ENCODE data around the gene FAM184A. TPM values are rescaled to one million over a fixed set of nuclear protein-coding genes. Genes with fewer than 3 reads are reported as not detected.

The FAM184A gene
- total and polyA plus RNA-seq, 10 of the 15 experiments (the other 5 are each of a cell fraction or from before 2014, with no cell fraction given) = 0.15 to 0.23 TPM; not detected in 8

- ChIA-PET SMC1A (ENCODE audit: uncharacterized antibody, unreplicated experiment) (no interaction called here), RAD21 (ENCODE audit: unreplicated experiment) (no interaction called here), CTCF (no interaction called here), POLR2A (no interaction called here)
- no peaks in the 10 kb centered on the region for H3K9me3 ChIP-seq (replicated peaks; ENCODE audit: control insufficient read depth, insufficient read depth, low read length)
- no peaks in the 10 kb centered on the region for H3K27me3 ChIP-seq (replicated peaks in 1 of 2; ENCODE audit: control insufficient read depth in 2 of 2, insufficient read depth in 2 of 2, low read length in 1 of 2)
- TF ChIP-seq, protein P1, sequence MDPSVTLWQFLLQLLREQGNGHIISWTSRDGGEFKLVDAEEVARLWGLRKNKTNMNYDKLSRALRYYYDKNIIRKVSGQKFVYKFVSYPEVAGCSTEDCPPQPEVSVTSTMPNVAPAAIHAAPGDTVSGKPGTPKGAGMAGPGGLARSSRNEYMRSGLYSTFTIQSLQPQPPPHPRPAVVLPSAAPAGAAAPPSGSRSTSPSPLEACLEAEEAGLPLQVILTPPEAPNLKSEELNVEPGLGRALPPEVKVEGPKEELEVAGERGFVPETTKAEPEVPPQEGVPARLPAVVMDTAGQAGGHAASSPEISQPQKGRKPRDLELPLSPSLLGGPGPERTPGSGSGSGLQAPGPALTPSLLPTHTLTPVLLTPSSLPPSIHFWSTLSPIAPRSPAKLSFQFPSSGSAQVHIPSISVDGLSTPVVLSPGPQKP (IDR thresholded peaks at IDR 0.05; ENCODE audit: low read depth, low read length) = no peak
- no peak for TF ChIP-seq POLR2AphosphoS2 (IDR thresholded peaks at IDR 0.05; ENCODE audit: low read depth, low read length)
- no peak for TF ChIP-seq GABPA (IDR thresholded peaks at IDR 0.05; ENCODE audit: low read depth)
- TF ChIP-seq, protein P2, sequence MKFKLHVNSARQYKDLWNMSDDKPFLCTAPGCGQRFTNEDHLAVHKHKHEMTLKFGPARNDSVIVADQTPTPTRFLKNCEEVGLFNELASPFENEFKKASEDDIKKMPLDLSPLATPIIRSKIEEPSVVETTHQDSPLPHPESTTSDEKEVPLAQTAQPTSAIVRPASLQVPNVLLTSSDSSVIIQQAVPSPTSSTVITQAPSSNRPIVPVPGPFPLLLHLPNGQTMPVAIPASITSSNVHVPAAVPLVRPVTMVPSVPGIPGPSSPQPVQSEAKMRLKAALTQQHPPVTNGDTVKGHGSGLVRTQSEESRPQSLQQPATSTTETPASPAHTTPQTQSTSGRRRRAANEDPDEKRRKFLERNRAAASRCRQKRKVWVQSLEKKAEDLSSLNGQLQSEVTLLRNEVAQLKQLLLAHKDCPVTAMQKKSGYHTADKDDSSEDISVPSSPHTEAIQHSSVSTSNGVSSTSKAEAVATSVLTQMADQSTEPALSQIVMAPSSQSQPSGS (IDR thresholded peaks at IDR 0.05; ENCODE audit: low read length) = no peak
- TF ChIP-seq, protein P3, sequence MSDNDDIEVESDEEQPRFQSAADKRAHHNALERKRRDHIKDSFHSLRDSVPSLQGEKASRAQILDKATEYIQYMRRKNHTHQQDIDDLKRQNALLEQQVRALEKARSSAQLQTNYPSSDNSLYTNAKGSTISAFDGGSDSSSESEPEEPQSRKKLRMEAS (IDR thresholded peaks at IDR 0.05; ENCODE audit: low read depth, low read length) = no peak
- TF ChIP-seq, protein P4, sequence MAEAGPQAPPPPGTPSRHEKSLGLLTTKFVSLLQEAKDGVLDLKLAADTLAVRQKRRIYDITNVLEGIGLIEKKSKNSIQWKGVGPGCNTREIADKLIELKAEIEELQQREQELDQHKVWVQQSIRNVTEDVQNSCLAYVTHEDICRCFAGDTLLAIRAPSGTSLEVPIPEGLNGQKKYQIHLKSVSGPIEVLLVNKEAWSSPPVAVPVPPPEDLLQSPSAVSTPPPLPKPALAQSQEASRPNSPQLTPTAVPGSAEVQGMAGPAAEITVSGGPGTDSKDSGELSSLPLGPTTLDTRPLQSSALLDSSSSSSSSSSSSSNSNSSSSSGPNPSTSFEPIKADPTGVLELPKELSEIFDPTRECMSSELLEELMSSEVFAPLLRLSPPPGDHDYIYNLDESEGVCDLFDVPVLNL (IDR thresholded peaks at IDR 0.05; ENCODE audit: low read depth, low read length) = no peak
- TF ChIP-seq JUND (IDR thresholded peaks at IDR 0.05; ENCODE audit: low read depth, low read length) = no peak
- no peak for TF ChIP-seq NR2F1 (conservative IDR thresholded peaks at IDR 0.05)
- TF ChIP-seq CHD2 (IDR thresholded peaks at IDR 0.05; ENCODE audit: borderline replicate concordance, low read depth, low read length) = no peak
- no peak for TF ChIP-seq SIX5 (IDR thresholded peaks at IDR 0.05; ENCODE audit: low read depth, low read length, severe bottlenecking)
- no peak for TF ChIP-seq PRDM15 (CRISPR knock-in tag; IDR thresholded peaks at IDR 0.05)
- no peak for TF ChIP-seq RELA (IDR thresholded peaks at IDR 0.05; ENCODE audit: borderline replicate concordance, partially characterized antibody)
- H3K9ac ChIP-seq (ENCODE audit: control insufficient read depth, insufficient read depth, low read length) = no peak overlapping the region
- WGBS (ENCODE audit: insufficient coverage, insufficient replicate concordance, low lambda C conversion rate, missing lambda C conversion rate) = 79% methylated on average over 1 of the region's 1 CpG
- intact Hi-C loops (cut with micrococcal nuclease; ENCODE audit: unreplicated experiment) (no loop called here), in situ Hi-C loops (cut with MboI) (no loop called here)
- no peak for FAIRE-seq
- H3K4me2 ChIP-seq (ENCODE audit: control insufficient read depth, insufficient read depth) = no peak overlapping the region
- no peak for DNase-seq (ENCODE audit: low read depth, low spot score)
- H3K79me2 ChIP-seq (ENCODE audit: control insufficient read depth, insufficient read depth, low read length) = no peaks in the 10 kb centered on the region
- no peak overlapping the region for H2AFZ ChIP-seq (ENCODE audit: control insufficient read depth, low read depth, low read length)
- H3K36me3 ChIP-seq (ENCODE audit: control insufficient read depth in 2 of 2, insufficient read depth in 2 of 2, low read length in 1 of 2) = no peaks in the 10 kb centered on the region
- no peak overlapping the region for H3K4me3 ChIP-seq
- H3K27ac ChIP-seq (ENCODE audit: control insufficient read depth, insufficient read depth) = no peak overlapping the region
- no TSS peak for BruUV-seq (replicated peaks)
- no peaks in the 10 kb centered on the region for H4K20me1 ChIP-seq (ENCODE audit: control insufficient read depth, insufficient read depth)
- no peak for ATAC-seq
- no peaks in the 10 kb centered on the region for H3K4me1 ChIP-seq (ENCODE audit: control insufficient read depth, insufficient read depth, low read length)
Observed at GRCh38 chr6:118986312-118986711, 92.2 kb downstream of the FAM184A start.

Data from GM12878 (cell line).